GM12874 (cell line): ENCODE results near the gene MCF2L2.

Experiments used
- TF ChIP-seq, protein P1 (sequence below): IDR thresholded peaks from 2 replicates; pipeline ENCODE4 v1.5.1; 2011; ENCODE audit warnings: low read depth, mild to moderate bottlenecking, control low read depth, low read length, moderate library complexity; ENCODE audit not compliant: insufficient read depth

MCF2L2 gene

DNA sequence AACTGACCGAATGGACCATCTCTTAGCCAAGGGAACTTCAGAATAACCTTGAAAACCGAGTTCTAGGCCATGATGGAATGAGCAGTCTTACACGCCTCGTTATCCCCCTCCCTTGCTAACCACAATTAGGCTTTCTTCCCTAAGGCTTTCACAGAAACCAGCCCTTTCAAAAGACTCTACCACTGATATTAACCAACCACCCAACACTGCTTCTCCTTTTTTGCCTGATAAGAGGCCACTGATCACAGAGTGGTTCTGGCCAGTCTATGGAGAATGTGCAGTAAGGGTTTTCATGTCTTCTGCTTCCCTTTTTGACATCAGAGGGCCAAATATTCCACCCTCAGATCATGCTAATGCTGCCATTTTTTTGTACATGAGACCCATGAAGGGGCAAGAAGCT lies 59.3 kb downstream of the MCF2L2 start:
- TF ChIP-seq, protein P1, sequence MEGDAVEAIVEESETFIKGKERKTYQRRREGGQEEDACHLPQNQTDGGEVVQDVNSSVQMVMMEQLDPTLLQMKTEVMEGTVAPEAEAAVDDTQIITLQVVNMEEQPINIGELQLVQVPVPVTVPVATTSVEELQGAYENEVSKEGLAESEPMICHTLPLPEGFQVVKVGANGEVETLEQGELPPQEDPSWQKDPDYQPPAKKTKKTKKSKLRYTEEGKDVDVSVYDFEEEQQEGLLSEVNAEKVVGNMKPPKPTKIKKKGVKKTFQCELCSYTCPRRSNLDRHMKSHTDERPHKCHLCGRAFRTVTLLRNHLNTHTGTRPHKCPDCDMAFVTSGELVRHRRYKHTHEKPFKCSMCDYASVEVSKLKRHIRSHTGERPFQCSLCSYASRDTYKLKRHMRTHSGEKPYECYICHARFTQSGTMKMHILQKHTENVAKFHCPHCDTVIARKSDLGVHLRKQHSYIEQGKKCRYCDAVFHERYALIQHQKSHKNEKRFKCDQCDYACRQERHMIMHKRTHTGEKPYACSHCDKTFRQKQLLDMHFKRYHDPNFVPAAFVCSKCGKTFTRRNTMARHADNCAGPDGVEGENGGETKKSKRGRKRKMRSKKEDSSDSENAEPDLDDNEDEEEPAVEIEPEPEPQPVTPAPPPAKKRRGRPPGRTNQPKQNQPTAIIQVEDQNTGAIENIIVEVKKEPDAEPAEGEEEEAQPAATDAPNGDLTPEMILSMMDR, result no peak

DNA sequence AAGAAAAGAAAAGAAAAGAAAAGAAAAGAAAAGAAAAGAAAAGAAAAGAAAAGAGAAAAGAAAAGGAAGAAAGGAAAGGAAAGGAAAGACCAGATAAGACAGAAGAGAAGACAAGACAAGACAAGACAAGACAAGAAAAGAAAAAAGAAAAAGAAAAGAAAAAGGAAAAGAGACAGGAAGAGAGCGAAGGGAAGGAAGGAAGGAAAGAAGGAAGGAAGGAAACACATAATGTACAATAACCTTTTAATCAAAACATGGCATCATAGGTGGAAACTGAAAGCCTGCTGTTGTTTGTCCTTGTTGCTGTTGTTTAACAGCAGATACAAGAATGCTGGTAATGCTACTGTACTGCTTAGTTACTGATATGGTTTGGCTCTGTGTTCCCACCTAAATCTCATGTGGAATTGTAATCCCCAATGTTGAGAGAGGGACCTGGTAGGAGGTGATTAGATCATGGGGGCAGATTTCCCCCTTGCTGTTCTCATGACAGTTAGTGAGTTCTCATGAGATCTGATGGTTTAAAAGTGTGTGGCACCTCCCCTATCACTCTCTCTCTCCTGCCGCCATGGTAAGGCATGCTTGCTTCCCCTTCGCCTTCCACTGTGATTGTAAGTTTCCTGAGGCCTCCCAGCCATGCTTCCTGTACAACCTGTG lies 67.3 kb downstream of the MCF2L2 start:
- TF ChIP-seq, protein P1, result no peak

DNA sequence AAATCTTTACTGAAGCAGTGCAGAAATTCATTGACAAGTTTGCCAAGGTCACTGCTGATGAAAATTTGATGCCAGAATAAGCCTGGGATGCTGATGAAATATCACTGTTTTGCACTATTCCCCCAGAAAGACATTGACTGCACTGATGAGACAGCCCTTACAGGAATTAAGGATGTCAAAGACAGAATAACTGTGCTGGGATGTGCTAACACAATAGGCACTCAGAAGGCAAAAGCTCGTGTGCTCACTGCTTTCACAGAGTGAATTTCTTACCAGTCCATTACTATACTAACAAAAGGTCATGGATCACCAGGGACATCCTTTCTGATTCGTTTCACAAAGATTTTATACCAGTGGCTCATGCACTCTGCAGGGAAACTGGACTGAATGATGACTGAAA lies 69.4 kb downstream of the MCF2L2 start:
- TF ChIP-seq, protein P1, result no peak

DNA sequence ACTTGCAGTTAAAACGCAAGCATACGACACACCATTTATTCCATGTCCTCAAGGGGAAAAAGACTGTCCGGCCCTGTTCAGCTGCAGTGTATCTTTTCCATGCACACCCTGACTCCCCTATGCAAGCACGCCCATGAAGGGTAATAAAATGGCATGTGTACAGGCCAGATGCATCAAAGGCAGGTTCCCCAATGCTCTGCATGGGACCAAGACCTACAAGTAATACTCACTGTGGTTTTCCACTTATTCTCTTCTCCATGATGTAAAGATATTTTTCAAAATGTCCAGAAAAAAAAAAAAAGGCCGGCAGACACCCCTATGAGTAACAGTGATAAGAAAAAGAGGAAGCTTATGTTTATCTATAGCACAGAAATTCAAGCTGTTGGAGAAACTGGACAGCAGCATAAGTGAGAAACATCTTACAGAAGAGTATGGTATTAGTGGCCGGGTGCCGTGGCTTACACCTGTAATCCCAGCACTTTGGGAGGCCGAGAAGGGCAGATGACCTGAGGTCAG lies 70.8 kb downstream of the MCF2L2 start:
- TF ChIP-seq, protein P1, result no peak

DNA sequence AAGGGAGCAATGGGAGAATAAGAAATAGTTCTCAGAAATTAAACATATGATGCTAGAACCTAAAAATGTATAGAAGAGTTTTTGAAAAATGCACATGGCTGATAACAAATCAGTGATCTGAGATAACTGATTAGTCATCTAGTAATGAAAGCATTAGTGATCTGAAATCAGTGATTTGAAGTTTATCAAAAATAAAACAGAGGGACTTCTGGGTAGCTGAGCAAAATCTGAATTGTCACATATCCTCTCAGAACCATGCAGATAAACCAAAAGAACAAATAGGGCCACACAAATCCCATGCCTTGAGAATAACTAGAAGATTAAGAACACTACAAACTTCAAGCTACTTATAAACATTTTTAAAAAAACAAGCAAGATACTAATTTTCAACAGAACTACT lies 71.5 kb downstream of the MCF2L2 start:
- TF ChIP-seq, protein P1, result no peak

DNA sequence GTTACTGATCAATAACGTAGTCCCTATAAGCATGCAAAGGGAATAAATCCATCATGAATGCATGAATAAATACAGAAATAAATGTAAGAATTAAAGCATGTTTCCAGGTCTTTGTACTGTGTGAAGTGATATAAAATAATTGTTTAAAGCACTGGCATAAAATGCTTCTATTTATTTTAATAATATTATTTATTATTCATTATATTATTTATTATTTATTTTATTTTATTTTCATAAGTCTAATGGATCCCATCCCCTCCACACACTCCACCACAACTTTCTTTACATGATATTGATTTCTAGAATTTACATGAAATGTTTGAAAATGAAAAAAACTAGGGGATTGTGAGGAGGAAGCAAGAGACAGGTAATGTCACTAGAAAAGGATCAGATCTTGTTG lies 73.5 kb downstream of the MCF2L2 start:
- TF ChIP-seq, protein P1, result no peak

DNA sequence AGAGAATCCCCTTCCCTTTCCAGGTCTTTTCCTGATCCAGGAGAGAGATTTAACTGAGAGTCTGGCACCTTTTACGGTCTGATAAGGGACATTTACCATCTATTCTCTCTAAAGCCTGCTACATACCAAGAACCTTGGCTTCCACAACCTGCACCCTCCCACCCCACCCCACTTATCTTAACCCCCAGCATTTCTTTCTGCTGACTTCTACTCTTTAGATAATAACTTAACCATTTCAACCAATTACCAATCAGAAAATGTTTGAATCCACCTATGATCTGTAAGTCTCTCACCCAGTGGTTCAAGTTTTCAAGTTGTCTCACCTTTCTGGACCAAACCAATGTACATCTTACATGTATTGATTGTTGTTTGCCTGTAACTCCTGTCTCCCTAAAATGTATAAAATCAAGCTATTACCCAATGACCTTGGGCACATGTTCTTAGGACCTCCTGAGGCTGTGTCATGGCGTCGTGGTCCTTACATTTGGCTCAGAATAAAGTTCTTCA lies 74.0 kb downstream of the MCF2L2 start:
- TF ChIP-seq, protein P1, result no peak
